ENCODE data around the gene H1-8. TPM values are rescaled to one million over a fixed set of nuclear protein-coding genes. Genes with fewer than 3 reads are reported as not detected.

The H1-8 gene
- total and polyA plus RNA-seq, 2 experiments from 2014 or later = not detected

DNA sequence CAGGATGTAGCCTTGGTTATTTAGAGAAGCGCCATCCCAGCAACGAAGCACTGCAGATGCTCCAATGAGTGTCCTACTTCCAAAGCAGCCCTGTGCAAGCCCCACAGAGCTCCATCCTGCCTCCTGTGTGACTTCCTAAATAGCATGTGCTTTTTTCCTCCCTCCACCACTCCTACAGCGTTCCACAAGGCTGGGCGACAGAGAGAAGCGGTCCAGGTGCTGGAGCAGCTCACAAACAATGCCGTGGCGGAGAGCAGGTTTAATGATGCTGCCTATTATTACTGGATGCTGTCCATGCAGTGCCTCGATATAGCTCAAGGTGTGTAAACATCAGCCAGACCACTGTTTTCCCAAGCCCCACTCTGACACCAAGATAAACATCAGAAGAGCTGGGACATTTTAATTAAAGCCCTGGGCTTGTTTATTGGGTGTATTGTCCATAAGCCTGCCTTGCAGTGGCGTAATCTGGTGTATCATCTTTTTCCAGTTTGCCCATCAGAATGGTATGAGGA lies 36.7 kb upstream of the H1-8 start:
- 86% methylated on average over 9 of the region's 9 CpGs for WGBS (ENCODE audit: low lambda C conversion rate, missing lambda C conversion rate)
- no peaks in the 10 kb centered on the region for H3K27me3 ChIP-seq
- no peaks in the 10 kb centered on the region for H3K79me2 ChIP-seq
- H3K4me3 ChIP-seq = no peak overlapping the region
- no peak for DNase-seq (ENCODE audit: low spot score)
- H3K4me2 ChIP-seq = no peak overlapping the region
- no peak overlapping the region for H2AFZ ChIP-seq
- no peak overlapping the region for H3K27ac ChIP-seq
- TF ChIP-seq, protein P1, sequence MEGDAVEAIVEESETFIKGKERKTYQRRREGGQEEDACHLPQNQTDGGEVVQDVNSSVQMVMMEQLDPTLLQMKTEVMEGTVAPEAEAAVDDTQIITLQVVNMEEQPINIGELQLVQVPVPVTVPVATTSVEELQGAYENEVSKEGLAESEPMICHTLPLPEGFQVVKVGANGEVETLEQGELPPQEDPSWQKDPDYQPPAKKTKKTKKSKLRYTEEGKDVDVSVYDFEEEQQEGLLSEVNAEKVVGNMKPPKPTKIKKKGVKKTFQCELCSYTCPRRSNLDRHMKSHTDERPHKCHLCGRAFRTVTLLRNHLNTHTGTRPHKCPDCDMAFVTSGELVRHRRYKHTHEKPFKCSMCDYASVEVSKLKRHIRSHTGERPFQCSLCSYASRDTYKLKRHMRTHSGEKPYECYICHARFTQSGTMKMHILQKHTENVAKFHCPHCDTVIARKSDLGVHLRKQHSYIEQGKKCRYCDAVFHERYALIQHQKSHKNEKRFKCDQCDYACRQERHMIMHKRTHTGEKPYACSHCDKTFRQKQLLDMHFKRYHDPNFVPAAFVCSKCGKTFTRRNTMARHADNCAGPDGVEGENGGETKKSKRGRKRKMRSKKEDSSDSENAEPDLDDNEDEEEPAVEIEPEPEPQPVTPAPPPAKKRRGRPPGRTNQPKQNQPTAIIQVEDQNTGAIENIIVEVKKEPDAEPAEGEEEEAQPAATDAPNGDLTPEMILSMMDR (IDR thresholded peaks at IDR 0.05; ENCODE audit: poor library complexity) = no peak
- no peak for TF ChIP-seq EZH2 (IDR thresholded peaks at IDR 0.05; ENCODE audit: borderline replicate concordance)
- H4K20me1 ChIP-seq (ENCODE audit: insufficient read depth, poor library complexity, severe bottlenecking) = no peaks in the 10 kb centered on the region
- H3K9me3 ChIP-seq (ENCODE audit: low read depth) = no peaks in the 10 kb centered on the region
- H3K36me3 ChIP-seq (replicated peaks; ENCODE audit: insufficient read depth, low read depth) = no peaks in the 10 kb centered on the region
- H3K9me2 ChIP-seq (replicated peaks; ENCODE audit: insufficient read depth) = no peaks in the 10 kb centered on the region
- no peaks in the 10 kb centered on the region for H3K4me1 ChIP-seq (ENCODE audit: insufficient read depth)

DNA sequence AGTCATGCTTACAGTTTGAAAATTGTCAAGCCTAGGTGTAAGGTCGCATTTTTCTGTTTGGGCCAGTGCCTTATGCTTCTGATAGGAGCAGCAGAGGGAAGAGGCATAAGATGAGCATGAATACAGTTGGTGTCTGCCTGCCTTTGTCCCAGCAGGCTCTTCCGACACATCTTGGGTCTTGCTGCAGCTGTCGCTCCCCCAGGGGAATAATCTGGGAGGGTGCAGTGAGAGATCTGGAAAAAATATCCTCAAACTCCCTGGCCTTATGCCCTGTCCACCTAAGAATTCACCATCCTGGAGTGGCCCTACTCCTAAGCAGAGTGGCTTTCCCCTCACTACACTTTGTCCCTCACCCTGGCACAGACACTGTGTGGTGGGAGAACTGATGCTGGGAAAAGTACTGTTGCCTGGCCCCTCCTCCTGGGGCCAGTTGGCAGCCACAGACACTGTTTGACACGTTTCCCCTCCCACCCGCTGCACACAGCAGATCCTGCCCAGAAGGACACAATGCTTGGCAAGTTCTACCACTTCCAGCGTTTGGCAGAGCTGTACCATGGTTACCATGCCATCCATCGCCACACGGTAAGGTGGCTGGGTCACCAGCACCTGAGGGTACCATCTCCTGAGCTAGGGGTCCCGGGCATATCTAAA lies 35.7 kb upstream of the H1-8 start:
- H3K4me3 ChIP-seq = no peak overlapping the region
- H3K27ac ChIP-seq = no peak overlapping the region
- no peaks in the 10 kb centered on the region for H3K27me3 ChIP-seq
- no peaks in the 10 kb centered on the region for H4K20me1 ChIP-seq (ENCODE audit: insufficient read depth, poor library complexity, severe bottlenecking)
- H3K79me2 ChIP-seq = no peaks in the 10 kb centered on the region
- H3K9me2 ChIP-seq (replicated peaks; ENCODE audit: insufficient read depth) = no peaks in the 10 kb centered on the region
- no peak overlapping the region for H2AFZ ChIP-seq
- TF ChIP-seq EZH2 (IDR thresholded peaks at IDR 0.05; ENCODE audit: borderline replicate concordance) = no peak
- no peak for TF ChIP-seq EZH2phosphoT487 (IDR thresholded peaks at IDR 0.05; ENCODE audit: low read depth, severe bottlenecking, unreplicated experiment)
- TF ChIP-seq, protein P1 (IDR thresholded peaks at IDR 0.05; ENCODE audit: poor library complexity) = no peak
- no peaks in the 10 kb centered on the region for H3K36me3 ChIP-seq (replicated peaks; ENCODE audit: insufficient read depth, low read depth)
- H3K4me2 ChIP-seq = no peak overlapping the region
- no peak for DNase-seq (ENCODE audit: low spot score)
- no peaks in the 10 kb centered on the region for H3K4me1 ChIP-seq (ENCODE audit: insufficient read depth)
- H3K9me3 ChIP-seq (ENCODE audit: low read depth) = no peaks in the 10 kb centered on the region
- WGBS (ENCODE audit: low lambda C conversion rate, missing lambda C conversion rate) = 94% methylated on average over 9 of the region's 9 CpGs

DNA sequence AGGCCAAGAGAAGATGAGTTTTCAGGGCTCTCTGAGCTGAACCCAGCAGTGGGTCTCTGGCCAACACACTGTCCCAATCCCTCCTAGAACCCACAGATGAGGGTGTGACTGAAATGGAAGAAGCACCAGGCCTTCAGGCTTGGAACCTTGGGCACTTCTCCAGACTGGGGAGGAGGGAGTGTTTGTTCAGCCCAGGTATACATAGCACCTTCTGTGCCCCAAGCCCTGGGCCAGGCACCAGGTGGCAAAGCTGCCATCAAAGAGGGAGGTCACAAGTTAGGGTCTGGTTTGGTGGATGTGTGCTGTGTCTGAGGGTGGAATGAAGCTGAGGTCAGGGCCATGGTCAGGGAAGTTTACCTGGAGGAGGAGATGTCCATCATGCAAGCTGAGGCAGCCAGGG lies 30.4 kb upstream of the H1-8 start:
- no peak for DNase-seq (ENCODE audit: low spot score)
- no peak overlapping the region for H3K4me2 ChIP-seq
- no peaks in the 10 kb centered on the region for H4K20me1 ChIP-seq (ENCODE audit: insufficient read depth, poor library complexity, severe bottlenecking)
- TF ChIP-seq EZH2 (IDR thresholded peaks at IDR 0.05; ENCODE audit: borderline replicate concordance) (no peak), EZH2phosphoT487 (IDR thresholded peaks at IDR 0.05; ENCODE audit: low read depth, severe bottlenecking, unreplicated experiment) (no peak)
- TF ChIP-seq, protein P1 (IDR thresholded peaks at IDR 0.05; ENCODE audit: poor library complexity) = no peak
- H3K4me3 ChIP-seq = no peak overlapping the region
- H3K27me3 ChIP-seq = no peaks in the 10 kb centered on the region
- H3K9me2 ChIP-seq (replicated peaks; ENCODE audit: insufficient read depth) = no peaks in the 10 kb centered on the region
- H3K36me3 ChIP-seq (replicated peaks; ENCODE audit: insufficient read depth, low read depth) = no peaks in the 10 kb centered on the region
- no peak overlapping the region for H3K27ac ChIP-seq
- no peaks in the 10 kb centered on the region for H3K79me2 ChIP-seq
- H3K4me1 ChIP-seq (ENCODE audit: insufficient read depth) = no peaks in the 10 kb centered on the region
- H2AFZ ChIP-seq = no peak overlapping the region
- no peaks in the 10 kb centered on the region for H3K9me3 ChIP-seq (ENCODE audit: low read depth)

Data from hepatocyte (in vitro differentiated cells).